Lower leg skin (tissue), 3 donors: ENCODE measurements around the gene C16orf78.

Experiments
- POLR2A ChIP-seq, 2 donors: fragments of 450-650 bp; IDR thresholded peaks; one replicate each; pipeline ENCODE4 v1.6.1; 2016 to 2017; ENCODE audit warnings: antibody characterized with exemption in 2 of 2, mild to moderate bottlenecking in 1 of 2, moderate library complexity in 1 of 2
- TF ChIP-seq, protein P1 (sequence below), 3 donors: fragments of 450-650 bp; IDR thresholded peaks; one replicate each; pipeline ENCODE4 v1.5.1; 2016; ENCODE audit warnings: antibody characterized with exemption in 3 of 3, mild to moderate bottlenecking in 3 of 3, moderate library complexity in 2 of 3

DNA sequence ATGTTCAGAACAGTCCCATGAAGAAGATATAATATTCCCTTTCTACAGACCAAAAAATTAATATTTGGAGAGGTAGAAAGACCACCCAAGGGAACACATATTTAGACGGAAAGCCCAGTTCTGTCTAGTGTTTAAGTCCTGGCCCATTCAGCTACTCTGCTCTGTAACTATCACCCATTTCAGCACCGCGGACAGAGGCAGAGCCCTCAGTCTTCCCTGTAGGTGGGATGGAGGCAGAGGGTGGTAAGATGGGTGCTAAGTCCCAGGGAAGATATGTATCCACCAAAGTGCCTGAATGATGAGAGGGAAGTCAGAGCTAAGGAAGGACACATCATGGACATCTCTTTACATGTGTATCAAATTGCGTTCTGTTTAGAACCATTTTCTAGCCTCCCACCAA, 27.8 kb upstream of the C16orf78 start:
- no peak for TF ChIP-seq POLR2A (IDR thresholded peaks at IDR 0.05)
- TF ChIP-seq, protein P1, sequence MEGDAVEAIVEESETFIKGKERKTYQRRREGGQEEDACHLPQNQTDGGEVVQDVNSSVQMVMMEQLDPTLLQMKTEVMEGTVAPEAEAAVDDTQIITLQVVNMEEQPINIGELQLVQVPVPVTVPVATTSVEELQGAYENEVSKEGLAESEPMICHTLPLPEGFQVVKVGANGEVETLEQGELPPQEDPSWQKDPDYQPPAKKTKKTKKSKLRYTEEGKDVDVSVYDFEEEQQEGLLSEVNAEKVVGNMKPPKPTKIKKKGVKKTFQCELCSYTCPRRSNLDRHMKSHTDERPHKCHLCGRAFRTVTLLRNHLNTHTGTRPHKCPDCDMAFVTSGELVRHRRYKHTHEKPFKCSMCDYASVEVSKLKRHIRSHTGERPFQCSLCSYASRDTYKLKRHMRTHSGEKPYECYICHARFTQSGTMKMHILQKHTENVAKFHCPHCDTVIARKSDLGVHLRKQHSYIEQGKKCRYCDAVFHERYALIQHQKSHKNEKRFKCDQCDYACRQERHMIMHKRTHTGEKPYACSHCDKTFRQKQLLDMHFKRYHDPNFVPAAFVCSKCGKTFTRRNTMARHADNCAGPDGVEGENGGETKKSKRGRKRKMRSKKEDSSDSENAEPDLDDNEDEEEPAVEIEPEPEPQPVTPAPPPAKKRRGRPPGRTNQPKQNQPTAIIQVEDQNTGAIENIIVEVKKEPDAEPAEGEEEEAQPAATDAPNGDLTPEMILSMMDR (IDR thresholded peaks at IDR 0.05): no peak
